HG02943 (cell line): ENCODE results near the gene FOXF1.

Experiments
- ATAC-seq: cut with Tn5 transposase; IDR thresholded peaks from one replicate; pipeline ENCODE4 v1.9.1; 2021; ENCODE audit warnings: mild to moderate bottlenecking, low read depth, moderate library complexity; ENCODE audit not compliant: unreplicated experiment

Gene FOXF1

GRCh38 chr16:86510465-86511261 is at the start of gene FOXF1:
FOXF1 (plus strand) TSS chr16:86510527; CDS start chr16:86510570, 43 bp downstream.
- no peak for ATAC-seq

- no peak for ATAC-seq
These were observed 49.3 kb upstream of the FOXF1 start for GRCh38 chr16:86461037-86461436.

DNA sequence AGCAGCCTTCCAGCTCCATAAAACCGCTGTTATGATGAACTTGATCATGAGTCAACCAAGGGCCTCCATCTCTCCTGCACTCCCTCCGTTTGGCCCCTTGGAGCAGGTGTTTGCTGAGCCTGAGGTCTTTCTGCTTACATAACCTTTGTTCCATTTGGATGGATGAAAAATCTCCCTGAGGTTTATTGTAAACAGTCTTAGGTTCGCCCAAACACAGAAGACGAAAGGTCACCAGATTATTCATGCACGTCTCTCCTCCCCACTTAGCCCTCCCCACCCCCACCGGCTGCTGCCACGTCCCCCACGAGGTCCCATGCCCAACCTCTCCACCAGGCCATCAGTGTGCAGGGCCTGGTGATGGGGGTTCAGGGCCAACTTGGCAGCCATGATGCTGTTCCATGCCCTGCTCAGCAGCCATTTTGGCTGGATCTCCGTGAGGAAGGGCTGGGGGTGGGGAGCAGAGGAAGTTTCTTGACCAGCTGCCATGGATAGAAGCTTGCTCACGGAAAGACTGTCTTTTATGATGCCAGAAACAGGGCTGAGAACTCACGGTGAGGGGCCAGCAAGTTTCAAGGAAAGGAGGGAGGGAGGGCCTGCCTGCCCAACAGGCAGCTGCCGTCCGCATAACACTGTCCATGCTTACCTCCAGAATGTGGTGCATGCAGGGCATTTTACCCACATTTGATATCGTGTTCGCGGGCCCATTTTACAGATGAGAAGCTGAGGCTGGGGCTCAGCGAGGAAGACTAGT is 47.8 kb upstream of the FOXF1 start:
- no peak for ATAC-seq

GRCh38 chr16:86464044-86464443 is 46.3 kb upstream of the FOXF1 start:
- no peak for ATAC-seq

- ATAC-seq: no peak
These were observed 44.9 kb upstream of the FOXF1 start for GRCh38 chr16:86465434-86465833.

DNA sequence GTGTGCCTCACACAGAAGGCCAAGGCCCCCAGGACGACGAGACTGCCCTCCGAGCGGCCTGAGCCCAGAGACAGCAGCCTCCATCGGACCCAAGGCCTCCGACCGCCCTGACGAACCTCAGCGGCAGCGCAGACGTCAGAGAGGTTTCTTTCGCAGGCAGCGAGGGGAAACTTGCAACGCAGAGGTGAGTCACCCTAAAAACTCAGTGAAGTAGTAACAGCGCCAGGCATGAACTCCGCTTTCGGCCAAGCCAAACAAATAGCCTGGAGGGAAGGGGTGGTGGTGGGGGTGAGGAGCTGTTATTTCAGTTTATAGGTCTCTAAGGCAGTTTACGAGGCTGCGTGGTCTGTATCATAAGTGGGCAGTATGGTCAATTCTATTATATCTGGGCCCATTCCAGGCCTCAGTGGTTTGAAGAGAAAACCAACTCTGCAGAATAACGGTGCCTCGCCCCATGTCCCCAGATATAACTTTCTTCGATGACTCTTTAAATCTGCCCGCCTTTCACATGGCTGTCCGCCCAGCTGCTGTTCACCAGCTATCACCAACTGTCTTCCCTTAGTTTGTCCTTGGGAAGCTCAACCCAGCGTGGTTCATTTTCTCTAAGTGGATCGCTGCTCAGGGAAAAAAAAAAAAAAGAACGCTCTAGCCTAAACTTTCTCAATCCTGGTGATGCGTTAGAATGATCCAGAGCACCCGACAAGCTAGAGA is 43.5 kb upstream of the FOXF1 start:
- no peak for ATAC-seq

- ATAC-seq: no peak
These were observed 42.8 kb upstream of the FOXF1 start for GRCh38 chr16:86467490-86467889.

- no peak for ATAC-seq
These were observed 39.4 kb upstream of the FOXF1 start for GRCh38 chr16:86470964-86471363.

DNA sequence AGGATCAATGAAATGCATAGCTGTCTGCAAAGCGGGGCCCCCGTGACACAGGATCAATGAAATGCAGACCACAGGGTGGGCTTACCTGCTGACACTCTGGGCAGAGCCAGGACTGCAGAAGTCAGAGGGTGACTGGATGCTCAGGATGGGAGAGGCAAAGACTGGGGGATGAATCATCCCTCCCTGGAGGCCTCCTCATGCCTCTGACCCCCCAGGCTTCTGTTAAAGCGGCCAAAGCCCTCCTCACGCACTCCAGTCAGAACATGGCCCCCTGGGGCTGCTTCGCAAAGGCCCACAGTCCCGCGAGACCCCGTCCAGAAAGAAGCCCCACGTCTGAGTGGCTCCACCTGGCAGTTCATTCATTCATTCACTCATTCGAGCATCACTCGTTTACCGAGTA is 38.4 kb upstream of the FOXF1 start:
- no peak for ATAC-seq

DNA sequence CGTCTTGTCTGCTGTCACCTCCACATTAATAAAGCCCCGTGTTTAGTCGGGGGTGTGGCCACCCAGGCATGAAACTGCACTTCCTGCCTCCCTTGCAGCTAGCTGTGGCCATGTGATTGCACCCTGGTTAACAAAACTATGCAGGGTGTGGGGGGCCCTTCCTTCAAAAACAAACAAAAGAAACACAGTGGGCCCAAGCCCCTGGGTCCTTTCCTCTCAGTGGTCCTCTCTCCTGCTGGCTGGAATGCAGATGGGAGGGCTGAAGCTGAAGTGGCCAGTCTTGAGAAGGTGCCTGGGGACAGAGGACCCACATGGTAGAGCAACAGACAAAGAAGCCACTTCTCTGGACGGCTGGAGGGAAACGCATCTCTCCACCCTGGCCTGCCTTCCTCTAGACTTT is 38.0 kb upstream of the FOXF1 start:
- ATAC-seq: no peak

DNA sequence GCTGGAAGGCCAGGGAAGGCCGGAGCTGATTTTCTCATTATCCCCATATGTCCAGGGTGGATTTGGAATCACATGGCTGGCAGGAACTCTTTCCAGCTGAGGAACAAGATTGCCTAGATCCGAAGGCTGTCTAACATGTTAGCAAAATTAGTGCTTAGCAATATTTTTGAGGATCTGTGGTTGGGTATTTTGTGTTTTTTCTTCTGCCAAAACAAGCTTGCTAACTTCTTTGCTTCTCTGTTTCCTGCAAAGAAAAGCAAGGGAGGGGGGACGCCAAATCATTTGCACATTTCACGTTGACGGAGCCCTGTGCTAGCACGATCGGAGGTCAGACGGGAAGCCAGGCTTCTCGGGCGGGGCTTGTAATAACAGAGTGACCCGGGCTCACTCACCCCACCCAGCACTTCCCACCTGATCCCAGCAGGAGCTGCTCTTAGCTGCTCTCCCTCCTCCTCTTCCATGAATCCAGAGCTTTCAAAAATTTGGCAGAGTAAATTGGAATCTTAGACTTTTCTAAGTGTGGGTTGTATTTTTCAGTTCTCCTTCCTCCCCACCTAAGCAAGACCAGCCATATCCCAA is 33.3 kb upstream of the FOXF1 start:
- no peak for ATAC-seq

GRCh38 chr16:86477642-86478041 is 32.7 kb upstream of the FOXF1 start:
- ATAC-seq: no peak

DNA sequence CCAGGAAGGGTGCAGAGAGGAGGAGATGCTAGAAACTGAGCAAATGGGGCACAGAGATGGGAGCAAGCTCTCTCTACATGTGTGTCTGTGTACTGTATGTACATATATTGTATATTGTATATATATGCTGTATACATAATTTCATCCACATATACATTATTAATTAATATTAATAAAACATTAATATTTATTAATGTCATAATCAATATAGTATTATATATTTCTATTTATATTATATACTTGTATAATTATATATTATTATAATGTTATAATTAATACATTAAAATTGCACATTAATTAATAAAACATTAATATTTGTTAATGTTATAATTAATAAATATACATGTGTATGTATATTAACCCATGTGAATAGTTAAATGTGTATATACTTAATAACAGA is 31.5 kb upstream of the FOXF1 start:
- no peak for ATAC-seq

DNA sequence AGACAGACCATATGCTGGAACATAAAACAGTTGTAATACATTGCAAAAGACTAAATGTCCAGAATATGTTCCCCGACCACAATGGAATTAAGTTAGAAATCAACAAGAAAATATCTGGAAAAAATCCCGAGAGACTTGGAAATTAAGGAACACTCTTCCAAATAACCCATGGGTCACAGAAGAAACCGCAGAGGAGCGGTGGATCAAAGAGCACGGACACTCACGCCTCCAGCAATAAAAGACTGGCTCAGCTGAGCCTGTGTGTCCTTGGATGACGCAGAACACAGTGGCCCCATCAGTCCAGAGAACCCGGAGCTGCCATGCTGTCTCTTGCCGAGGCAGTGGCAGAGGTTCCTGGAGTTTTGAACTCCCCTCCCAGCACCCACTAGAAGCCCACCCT is 30.9 kb upstream of the FOXF1 start:
- no peak for ATAC-seq

DNA sequence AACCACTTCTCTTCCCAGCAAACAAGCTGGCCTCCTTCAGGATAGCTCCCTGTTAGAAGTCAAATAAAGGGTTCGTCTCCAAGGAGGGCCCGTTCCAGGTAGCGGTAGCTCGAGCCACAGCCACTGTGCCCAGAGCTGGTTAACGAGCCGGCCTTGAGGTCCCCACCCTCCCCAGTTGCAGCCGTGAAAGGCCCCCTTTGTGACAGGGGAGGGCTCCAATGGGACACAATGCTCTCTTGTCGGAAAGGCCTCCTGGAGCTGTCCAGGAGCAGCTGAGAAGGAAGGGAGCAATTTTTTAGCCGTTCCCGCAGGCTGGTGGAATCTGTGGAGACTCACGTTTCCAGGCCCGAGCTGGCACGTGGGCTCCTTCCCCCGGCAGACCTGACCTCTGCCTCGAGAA is 29.9 kb upstream of the FOXF1 start:
- no peak for ATAC-seq

GRCh38 chr16:86481607-86482006 is 28.7 kb upstream of the FOXF1 start:
- no peak for ATAC-seq

GRCh38 chr16:86484240-86484639 is 26.1 kb upstream of the FOXF1 start:
- ATAC-seq: no peak

DNA sequence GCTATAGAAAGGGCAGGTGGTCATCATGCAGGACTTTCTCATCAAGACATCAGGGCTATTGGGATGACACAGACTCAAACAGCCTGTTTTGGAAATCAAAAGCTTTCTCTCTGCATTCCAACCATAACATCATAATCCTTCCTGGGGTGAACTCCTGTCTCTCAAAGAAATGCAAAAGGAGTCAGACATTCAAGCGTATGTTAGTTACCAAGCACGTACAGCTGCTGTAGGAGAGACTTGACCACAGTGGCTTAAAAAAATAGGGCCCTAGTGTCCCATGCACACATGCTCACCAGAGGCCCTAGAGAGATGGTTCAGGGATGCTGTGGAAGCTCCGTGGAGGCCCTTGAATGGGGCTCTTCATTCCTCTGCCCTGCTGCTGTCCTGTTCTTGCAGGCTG is 24.6 kb upstream of the FOXF1 start:
- no peak for ATAC-seq

DNA sequence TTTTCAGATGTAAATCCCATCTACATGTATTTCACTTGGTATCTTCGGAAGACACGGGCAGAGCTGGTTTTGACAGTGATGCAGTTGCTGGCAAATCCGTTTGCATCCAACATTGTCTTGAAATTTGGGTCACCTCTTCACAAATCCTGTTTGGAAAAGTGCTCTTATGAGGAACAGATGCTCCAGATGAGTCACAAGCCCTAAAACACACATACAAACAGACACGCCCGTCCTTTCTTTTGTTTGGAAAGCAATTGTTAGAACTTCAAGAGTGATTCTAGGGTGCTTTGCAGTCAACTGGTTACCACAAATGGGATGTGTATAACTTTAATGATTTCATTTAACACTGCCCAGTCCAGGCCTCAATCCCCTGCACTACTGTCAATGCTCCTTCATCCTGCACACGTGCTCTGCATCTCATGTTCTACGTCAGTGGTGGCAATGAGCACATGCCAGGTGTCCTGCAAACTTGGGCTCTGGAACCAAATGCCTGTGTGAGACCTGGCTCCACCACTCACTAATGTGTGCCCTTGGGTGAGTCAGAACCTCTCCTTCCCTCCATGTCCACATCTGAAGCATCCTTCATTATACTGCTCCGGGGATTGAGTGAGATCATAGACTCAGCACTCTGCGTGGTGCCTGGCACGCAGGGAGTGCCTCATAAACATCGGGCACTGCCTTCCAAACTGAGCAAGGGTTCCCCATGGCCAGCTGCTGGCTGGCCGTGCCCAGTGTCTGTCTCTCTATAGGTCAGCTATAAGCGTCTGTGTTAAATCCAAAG is 19.3 kb upstream of the FOXF1 start:
- ATAC-seq: no peak

GRCh38 chr16:86491640-86492023 is 18.7 kb upstream of the FOXF1 start:
- no peak for ATAC-seq
